Measurements from ENCODE around the gene CAVIN3.
A peak's percentile ranks its signal among the peaks of the same experiment; 100 is the strongest.
"Not testable (repeated sequence)": the region's sequence is repeated elsewhere in the genome, so short reads cannot be mapped to it uniquely, and the experiment has no call there.

Gene CAVIN3

DNA sequence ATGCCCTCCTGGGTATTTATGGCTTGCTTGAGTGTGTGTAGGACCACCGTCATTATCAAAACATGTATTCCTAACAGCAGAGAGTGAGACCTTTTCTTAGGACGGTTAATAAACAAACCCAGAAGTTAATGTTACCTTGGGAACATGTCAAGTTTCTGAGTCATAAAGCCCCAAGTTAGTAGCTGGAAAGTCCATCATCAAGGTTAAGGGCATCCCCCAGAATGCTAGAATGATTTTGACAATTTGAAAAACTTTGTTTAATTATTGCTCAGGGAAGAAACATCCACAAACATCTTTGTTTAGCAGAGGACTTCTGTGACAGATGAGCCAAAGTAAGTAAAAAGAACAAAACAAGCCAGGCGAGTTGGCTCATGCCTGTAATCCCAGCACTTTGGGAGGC is 20.0 kb downstream of the CAVIN3 start:
- H3K4me3 ChIP-seq (ENCODE audit: low read length): no peak overlapping the region
- no peak overlapping the region for H3K9ac ChIP-seq (ENCODE audit: low read length)
- DNase-seq (ENCODE audit: low read depth): no peak
- H3K4me1 ChIP-seq (ENCODE audit: control insufficient read depth, insufficient read depth, low read length): peaks cover 16% of the 10 kb centered on the region
- no peaks in the 10 kb centered on the region for H3K9me3 ChIP-seq (ENCODE audit: control insufficient read depth, low read length)
- no peaks in the 10 kb centered on the region for H3K36me3 ChIP-seq (ENCODE audit: control insufficient read depth, insufficient read depth, low read length, severe bottlenecking)
- no peaks in the 10 kb centered on the region for H3K27me3 ChIP-seq (replicated peaks; ENCODE audit: control insufficient read depth, insufficient read depth, low read length)

DNA sequence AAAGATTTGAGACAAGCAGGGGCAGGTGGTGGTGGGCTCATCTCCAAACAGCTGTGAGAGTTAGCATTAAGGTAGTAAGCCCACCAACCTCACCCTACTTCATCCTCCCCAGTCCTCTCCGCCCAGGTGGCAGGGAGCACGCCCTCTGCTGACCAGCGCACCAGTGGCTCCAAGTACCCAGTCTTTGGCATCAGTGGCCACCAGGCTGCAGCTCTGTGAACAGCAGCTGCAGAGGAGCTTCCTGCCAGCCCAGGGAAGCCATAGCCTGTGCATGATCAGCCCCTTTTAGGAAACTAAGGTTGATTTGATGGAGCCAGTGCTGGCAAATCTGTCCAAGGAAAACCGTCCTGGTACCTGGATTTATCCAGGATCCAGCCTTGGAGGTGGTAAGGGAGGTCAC is 21.7 kb downstream of the CAVIN3 start:
- Histone ChIP-seq H3K9ac (ENCODE audit: low read length) (no peak overlapping the region), H3K4me1 (ENCODE audit: control insufficient read depth, insufficient read depth, low read length) (peaks cover 13% of the 10 kb centered on the region), H3K4me3 (ENCODE audit: low read length) (no peak overlapping the region), H3K36me3 (ENCODE audit: control insufficient read depth, insufficient read depth, low read length, severe bottlenecking) (no peaks in the 10 kb centered on the region), H3K27me3 (replicated peaks; ENCODE audit: control insufficient read depth, insufficient read depth, low read length) (no peaks in the 10 kb centered on the region), H3K9me3 (ENCODE audit: control insufficient read depth, low read length) (no peaks in the 10 kb centered on the region)
- DNase-seq (ENCODE audit: low read depth): peak; percentile 32

DNA sequence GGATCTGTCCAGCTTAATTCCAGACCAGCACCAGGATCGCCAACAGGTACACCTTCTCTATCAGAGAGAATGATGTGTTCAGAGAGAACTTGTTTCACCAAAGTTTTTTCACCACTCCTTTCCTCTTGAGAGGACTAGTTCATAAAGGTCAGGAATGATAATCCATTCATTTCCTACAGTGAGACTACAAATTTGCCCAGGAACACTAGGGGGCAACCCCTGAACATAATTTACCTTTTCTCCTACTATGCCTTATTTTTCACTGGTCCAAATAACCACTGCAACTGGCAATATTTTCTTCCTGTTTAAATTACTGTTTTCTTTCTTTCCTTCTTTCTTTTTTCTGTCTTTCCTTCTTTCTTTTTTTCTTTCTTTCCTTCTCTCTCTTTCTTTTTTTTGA is 22.5 kb downstream of the CAVIN3 start:
- Histone ChIP-seq H3K4me3 (ENCODE audit: low read length) (no peak overlapping the region), H3K4me1 (ENCODE audit: control insufficient read depth, insufficient read depth, low read length) (peaks cover 13% of the 10 kb centered on the region), H3K9me3 (ENCODE audit: control insufficient read depth, low read length) (no peaks in the 10 kb centered on the region), H3K27me3 (replicated peaks; ENCODE audit: control insufficient read depth, insufficient read depth, low read length) (no peaks in the 10 kb centered on the region), H3K36me3 (ENCODE audit: control insufficient read depth, insufficient read depth, low read length, severe bottlenecking) (no peaks in the 10 kb centered on the region), H3K9ac (ENCODE audit: low read length) (no peak overlapping the region)
- DNase-seq (ENCODE audit: low read depth): no peak

DNA sequence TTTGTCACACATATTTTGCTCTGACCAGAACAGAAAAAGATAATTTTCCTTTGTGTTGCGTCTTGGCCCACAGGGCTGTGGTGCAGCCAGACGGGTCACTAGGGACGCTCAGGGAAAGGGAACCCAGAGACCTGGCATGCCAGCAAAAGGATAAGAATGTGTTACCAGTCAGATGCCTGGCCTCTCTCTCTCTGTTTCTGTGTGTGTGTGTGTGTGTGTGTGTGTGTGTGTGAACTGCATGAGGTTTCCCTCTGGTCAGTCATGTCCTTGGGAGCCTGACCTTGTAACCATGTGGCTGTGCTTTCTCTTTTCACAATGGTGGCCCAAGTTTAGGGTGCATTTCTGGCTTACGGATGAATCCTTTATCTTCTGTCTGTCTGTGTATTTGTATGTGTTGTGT is 35.3 kb downstream of the CAVIN3 start:
- no peak overlapping the region for H3K4me3 ChIP-seq (ENCODE audit: low read length)

DNA sequence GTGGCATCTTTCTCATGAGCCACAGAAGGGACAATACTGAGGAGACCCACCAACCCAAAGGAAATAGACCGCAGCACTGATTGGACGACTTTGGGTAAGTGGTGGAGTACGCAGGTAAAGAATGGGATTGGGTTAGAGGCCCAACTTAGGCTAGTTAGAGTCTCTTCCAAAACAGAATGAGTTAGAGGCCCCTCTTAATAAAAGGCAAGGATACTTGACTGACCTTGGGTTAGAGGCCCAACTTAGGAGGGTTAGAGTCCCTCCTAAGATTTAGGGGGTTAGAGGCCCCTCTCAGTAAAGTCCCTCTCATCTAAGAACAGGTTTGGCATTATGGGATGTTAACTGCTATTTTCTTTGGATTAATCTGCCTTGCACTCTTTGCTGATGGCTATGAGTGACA is 36.1 kb downstream of the CAVIN3 start:
- no peak for DNase-seq (ENCODE audit: low read depth)
- Histone ChIP-seq H3K36me3 (ENCODE audit: control insufficient read depth, insufficient read depth, low read length, severe bottlenecking) (no peaks in the 10 kb centered on the region), H3K9ac (ENCODE audit: low read length) (no peak overlapping the region), H3K9me3 (ENCODE audit: control insufficient read depth, low read length) (no peaks in the 10 kb centered on the region), H3K4me3 (ENCODE audit: low read length) (no peak overlapping the region), H3K4me1 (ENCODE audit: control insufficient read depth, insufficient read depth, low read length) (no peaks in the 10 kb centered on the region), H3K27me3 (replicated peaks; ENCODE audit: control insufficient read depth, insufficient read depth, low read length) (peaks cover 3% of the 10 kb centered on the region)

More for the DNA sequence above, 35.3 kb downstream of the CAVIN3 start:
- no peaks in the 10 kb centered on the region for H3K4me1 ChIP-seq (ENCODE audit: control insufficient read depth, insufficient read depth, low read length)
- no peaks in the 10 kb centered on the region for H3K9me3 ChIP-seq (ENCODE audit: control insufficient read depth, low read length)
- no peak overlapping the region for H3K9ac ChIP-seq (ENCODE audit: low read length)
- H3K36me3 ChIP-seq (ENCODE audit: control insufficient read depth, insufficient read depth, low read length, severe bottlenecking): no peaks in the 10 kb centered on the region
- H3K27me3 ChIP-seq (replicated peaks; ENCODE audit: control insufficient read depth, insufficient read depth, low read length): peaks cover 7% of the 10 kb centered on the region
- no peak for DNase-seq (ENCODE audit: low read depth)

DNA sequence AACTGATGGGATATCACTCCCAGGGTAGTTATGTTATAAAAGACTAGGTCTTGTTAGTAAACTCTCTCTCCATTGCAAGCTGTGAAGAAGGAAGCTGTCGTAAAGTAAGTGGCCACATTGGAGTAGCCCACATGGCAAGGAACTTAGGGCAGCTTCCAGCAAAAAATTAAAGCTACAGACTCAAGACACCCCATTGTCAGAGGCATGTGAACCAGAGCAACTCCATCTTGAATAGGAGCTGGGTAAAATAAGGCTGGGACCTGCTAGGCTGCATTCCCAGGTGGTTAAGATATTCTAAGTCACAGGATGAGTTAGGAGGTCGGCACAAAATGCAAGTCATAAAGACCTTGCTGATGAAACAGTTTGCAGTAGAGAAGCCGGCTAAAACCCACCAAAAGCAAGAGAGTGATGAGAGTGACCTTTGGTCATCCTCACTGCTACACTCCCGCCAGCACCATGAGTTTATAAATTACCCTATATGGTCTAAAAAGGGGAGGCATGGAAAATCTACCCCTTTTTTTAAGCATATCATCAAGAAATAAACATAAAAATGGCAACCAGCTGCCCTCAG is 36.8 kb downstream of the CAVIN3 start:
- H3K4me1 ChIP-seq (ENCODE audit: control insufficient read depth, insufficient read depth, low read length): no peaks in the 10 kb centered on the region
- no peak for DNase-seq (ENCODE audit: low read depth)
- H3K9me3 ChIP-seq (ENCODE audit: control insufficient read depth, low read length): no peaks in the 10 kb centered on the region
- no peak overlapping the region for H3K9ac ChIP-seq (ENCODE audit: low read length)
- no peak overlapping the region for H3K4me3 ChIP-seq (ENCODE audit: low read length)
- H3K36me3 ChIP-seq (ENCODE audit: control insufficient read depth, insufficient read depth, low read length, severe bottlenecking): no peaks in the 10 kb centered on the region
- H3K27me3 ChIP-seq (replicated peaks; ENCODE audit: control insufficient read depth, insufficient read depth, low read length): peaks cover 3% of the 10 kb centered on the region

DNA sequence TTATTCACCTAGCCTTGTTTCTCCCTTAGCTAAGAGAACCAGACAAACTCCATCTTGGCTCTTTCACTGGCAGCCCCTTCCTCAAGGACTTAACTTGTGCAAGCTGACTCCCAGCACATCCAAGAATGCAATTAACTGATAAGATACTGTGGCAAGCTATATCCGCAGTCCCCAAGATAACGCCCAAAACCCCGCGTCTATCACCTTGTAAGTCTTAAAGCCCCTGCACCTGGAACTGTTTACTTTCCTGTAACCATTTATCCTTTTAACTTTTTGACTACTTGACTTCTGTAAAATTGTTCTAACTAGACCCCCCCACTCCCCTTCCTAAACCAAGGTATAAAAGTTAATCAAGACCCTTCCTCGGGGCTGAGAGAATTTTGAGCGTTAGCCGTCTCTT is 39.5 kb downstream of the CAVIN3 start:
- H3K9me3 ChIP-seq (ENCODE audit: control insufficient read depth, low read length); H3K4me3 ChIP-seq (ENCODE audit: low read length); H3K4me1 ChIP-seq (ENCODE audit: control insufficient read depth, insufficient read depth, low read length); H3K9ac ChIP-seq (ENCODE audit: low read length); H3K27me3 ChIP-seq (replicated peaks; ENCODE audit: control insufficient read depth, insufficient read depth, low read length); DNase-seq (ENCODE audit: low read depth); H3K36me3 ChIP-seq (ENCODE audit: control insufficient read depth, insufficient read depth, low read length, severe bottlenecking): not testable (repeated sequence)

DNA sequence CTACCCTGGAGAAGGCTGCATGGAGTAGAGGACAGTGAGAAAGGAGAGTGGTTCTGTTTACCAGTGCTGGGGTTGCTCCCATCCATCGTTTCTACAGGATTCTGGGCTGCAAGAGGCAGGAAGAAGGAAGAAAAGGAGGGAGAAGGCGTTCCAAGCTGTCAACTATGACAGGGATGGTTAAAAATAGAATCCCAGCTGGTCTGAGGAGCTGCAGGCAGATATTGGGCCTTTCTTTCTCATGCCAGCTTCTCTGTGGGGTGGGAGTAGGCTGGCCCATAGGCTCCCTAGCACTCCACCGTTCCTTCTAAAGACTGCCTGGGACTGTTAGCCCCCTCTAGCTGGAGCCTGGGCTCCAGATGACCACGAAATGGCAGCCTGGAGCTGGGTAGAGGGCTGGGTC is 47.1 kb downstream of the CAVIN3 start:
- Histone ChIP-seq H3K9me3 (ENCODE audit: control insufficient read depth, low read length) (peaks cover 6% of the 10 kb centered on the region), H3K36me3 (ENCODE audit: control insufficient read depth, insufficient read depth, low read length, severe bottlenecking) (no peaks in the 10 kb centered on the region)

DNA sequence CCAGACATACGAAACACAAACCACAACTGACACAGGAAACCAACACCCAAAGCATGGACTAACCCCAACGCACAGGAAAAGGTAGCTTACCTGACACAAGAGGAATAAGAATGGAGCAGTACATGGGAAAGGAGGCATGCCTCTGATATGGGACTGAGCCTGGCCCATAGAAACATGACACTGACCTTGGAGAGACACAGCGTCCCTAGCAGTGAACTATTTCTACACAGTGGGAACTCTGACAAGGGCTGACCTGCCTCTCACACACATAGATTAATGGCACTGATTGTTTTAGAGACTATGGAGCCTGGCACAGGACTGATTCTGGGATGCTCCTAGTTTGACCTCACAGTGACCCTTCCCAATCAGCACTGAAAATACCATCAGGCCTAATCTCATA is 48.7 kb downstream of the CAVIN3 start:
- H3K9me3 ChIP-seq (ENCODE audit: control insufficient read depth, low read length): peaks cover 2% of the 10 kb centered on the region
- H3K4me3 ChIP-seq (ENCODE audit: low read length): no peak overlapping the region
- H3K27me3 ChIP-seq (replicated peaks; ENCODE audit: control insufficient read depth, insufficient read depth, low read length): peaks cover 3% of the 10 kb centered on the region
- no peak for DNase-seq (ENCODE audit: low read depth)
- H3K36me3 ChIP-seq (ENCODE audit: control insufficient read depth, insufficient read depth, low read length, severe bottlenecking): no peaks in the 10 kb centered on the region
- H3K4me1 ChIP-seq (ENCODE audit: control insufficient read depth, insufficient read depth, low read length): no peaks in the 10 kb centered on the region
- no peak overlapping the region for H3K9ac ChIP-seq (ENCODE audit: low read length)

More for the DNA sequence above, 47.1 kb downstream of the CAVIN3 start:
- Histone ChIP-seq H3K4me1 (ENCODE audit: control insufficient read depth, insufficient read depth, low read length) (no peaks in the 10 kb centered on the region), H3K4me3 (ENCODE audit: low read length) (no peak overlapping the region), H3K27me3 (replicated peaks; ENCODE audit: control insufficient read depth, insufficient read depth, low read length) (peaks cover 3% of the 10 kb centered on the region), H3K9ac (ENCODE audit: low read length) (no peak overlapping the region)
- no peak for DNase-seq (ENCODE audit: low read depth)

DNA sequence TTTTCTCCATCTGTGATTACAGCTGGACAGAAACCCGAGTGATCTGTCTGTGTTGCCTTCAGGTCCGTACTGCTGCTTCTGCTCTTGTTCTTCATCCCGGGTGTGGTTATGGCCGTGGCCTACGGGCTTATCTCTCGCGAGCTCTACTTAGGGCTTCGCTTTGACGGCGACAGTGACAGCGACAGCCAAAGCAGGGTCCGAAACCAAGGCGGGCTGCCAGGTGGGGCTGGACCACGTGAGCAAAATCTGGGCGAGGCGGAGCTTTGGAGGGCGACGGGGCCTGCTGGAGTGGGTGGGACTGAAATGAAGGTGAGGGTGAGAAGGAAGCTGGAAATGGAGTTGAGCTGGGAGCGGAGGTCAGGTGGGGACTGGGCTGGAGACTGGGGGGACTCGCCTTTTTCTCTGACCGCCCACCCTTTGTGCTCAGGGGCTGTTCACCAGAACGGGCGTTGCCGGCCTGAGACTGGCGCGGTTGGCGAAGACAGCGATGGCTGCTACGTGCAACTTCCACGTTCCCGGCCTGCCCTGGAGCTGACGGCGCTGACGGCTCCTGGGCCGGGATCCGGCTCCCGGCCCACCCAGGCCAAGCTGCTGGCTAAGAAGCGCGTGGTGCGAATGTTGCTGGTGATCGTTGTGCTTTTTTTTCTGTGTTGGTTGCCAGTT is 49.6 kb downstream of the CAVIN3 start:
- H3K9ac ChIP-seq (ENCODE audit: low read length): no peak overlapping the region
- H3K9me3 ChIP-seq (ENCODE audit: control insufficient read depth, low read length): no peaks in the 10 kb centered on the region
- peaks cover 3% of the 10 kb centered on the region for H3K27me3 ChIP-seq (replicated peaks; ENCODE audit: control insufficient read depth, insufficient read depth, low read length)
- no peaks in the 10 kb centered on the region for H3K36me3 ChIP-seq (ENCODE audit: control insufficient read depth, insufficient read depth, low read length, severe bottlenecking)
- no peak overlapping the region for H3K4me3 ChIP-seq (ENCODE audit: low read length)
- H3K4me1 ChIP-seq (ENCODE audit: control insufficient read depth, insufficient read depth, low read length): no peaks in the 10 kb centered on the region
- no peak for DNase-seq (ENCODE audit: low read depth)

DNA sequence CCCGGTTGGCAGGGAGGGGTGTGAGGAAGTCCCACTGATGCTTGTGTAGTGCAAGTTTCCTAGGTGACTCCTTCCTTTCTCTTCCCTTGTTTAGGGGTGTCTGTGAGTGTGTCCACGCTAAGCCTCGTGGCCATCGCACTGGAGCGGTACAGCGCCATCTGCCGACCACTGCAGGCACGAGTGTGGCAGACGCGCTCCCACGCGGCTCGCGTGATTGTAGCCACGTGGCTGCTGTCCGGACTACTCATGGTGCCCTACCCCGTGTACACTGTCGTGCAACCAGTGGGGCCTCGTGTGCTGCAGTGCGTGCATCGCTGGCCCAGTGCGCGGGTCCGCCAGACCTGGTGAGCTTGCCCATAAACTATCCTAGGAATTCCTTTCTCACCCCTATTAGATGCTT is 50.3 kb downstream of the CAVIN3 start:
- no peak for DNase-seq (ENCODE audit: low read depth)
- Histone ChIP-seq H3K27me3 (replicated peaks; ENCODE audit: control insufficient read depth, insufficient read depth, low read length) (peaks cover 3% of the 10 kb centered on the region), H3K4me1 (ENCODE audit: control insufficient read depth, insufficient read depth, low read length) (no peaks in the 10 kb centered on the region), H3K4me3 (ENCODE audit: low read length) (no peak overlapping the region), H3K36me3 (ENCODE audit: control insufficient read depth, insufficient read depth, low read length, severe bottlenecking) (no peaks in the 10 kb centered on the region), H3K9me3 (ENCODE audit: control insufficient read depth, low read length) (no peaks in the 10 kb centered on the region), H3K9ac (ENCODE audit: low read length) (no peak overlapping the region)
